ENCODE results near the gene EDC3.

GRCh38 chr15:74724570-74725224, 28.9 kb upstream of the EDC3 start:
- TF ChIP-seq, protein P1, sequence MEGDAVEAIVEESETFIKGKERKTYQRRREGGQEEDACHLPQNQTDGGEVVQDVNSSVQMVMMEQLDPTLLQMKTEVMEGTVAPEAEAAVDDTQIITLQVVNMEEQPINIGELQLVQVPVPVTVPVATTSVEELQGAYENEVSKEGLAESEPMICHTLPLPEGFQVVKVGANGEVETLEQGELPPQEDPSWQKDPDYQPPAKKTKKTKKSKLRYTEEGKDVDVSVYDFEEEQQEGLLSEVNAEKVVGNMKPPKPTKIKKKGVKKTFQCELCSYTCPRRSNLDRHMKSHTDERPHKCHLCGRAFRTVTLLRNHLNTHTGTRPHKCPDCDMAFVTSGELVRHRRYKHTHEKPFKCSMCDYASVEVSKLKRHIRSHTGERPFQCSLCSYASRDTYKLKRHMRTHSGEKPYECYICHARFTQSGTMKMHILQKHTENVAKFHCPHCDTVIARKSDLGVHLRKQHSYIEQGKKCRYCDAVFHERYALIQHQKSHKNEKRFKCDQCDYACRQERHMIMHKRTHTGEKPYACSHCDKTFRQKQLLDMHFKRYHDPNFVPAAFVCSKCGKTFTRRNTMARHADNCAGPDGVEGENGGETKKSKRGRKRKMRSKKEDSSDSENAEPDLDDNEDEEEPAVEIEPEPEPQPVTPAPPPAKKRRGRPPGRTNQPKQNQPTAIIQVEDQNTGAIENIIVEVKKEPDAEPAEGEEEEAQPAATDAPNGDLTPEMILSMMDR (IDR thresholded peaks at IDR 0.05) = no peak
- TF ChIP-seq POLR2A (IDR thresholded peaks at IDR 0.05) (no peak), POLR2AphosphoS5 (IDR thresholded peaks at IDR 0.05) (no peak), EP300 (IDR thresholded peaks at IDR 0.05) (no peak)
